SK-N-SH (cell line): ENCODE results near the gene BEX1. TPM values are rescaled to one million over a fixed set of nuclear protein-coding genes. Genes with fewer than 3 reads are reported as not detected.

Experiments
- CTCF ChIA-PET: fragments of 300-600, 350-600 bp; formaldehyde crosslinking; extraction: SDS; loops from one replicate; lab custom pipeline; 2021; lab: Yijun Ruan, JAX
- POLR2A ChIA-PET: fragments of 350-600 bp; sonication (Branson Sonifier 250); formaldehyde crosslinking; extraction: SDS; loops from one replicate; lab custom pipeline; 2020; ENCODE audit warnings: antibody characterized with exemption, inconsistent platforms; lab: Yijun Ruan, JAX
- DNase-seq: peaks from one replicate; pipeline ENCODE4 v3.0.0; 2012
- H2AFZ ChIP-seq: fragments of 200-600 bp; sonication (generic); 2 replicates; pipeline ENCODE4 v1.8.1; 2016; ENCODE audit warnings: antibody characterized with exemption, mild to moderate bottlenecking, low read depth
- H3F3A ChIP-seq: fragments of 200-600 bp; sonication (generic); replicated peaks from 2 replicates; pipeline ENCODE3; 2016; ENCODE audit warnings: antibody characterized with exemption, mild to moderate bottlenecking; ENCODE audit not compliant: insufficient read depth
- H3K27ac ChIP-seq, 2 experiments: fragments of 200-500 bp in 1 of 2; fragments of 200-600 bp in 1 of 2; sonication (Bioruptor generic) in 1 of 2; sonication (generic), shearing (Covaris generic) in 1 of 2; 2 replicates each; pipeline versions ENCODE4 v1.5.1 to v1.6.1; 2014 to 2016; ENCODE audit warnings: low read depth in 2 of 2, inconsistent platforms in 1 of 2, low read length in 1 of 2, mild to moderate bottlenecking in 1 of 2, mixed read lengths in 1 of 2
- H3K27me3 ChIP-seq: fragments of 200-600 bp; sonication (generic), shearing (Covaris generic); 2 replicates; pipeline ENCODE4 v1.6.1; 2016; ENCODE audit warnings: mixed run types; ENCODE audit not compliant: insufficient read depth
- H3K36me3 ChIP-seq, 2 experiments: fragments of 200-500 bp in 1 of 2; fragments of 200-600 bp in 1 of 2; sonication (Bioruptor generic) in 1 of 2; sonication (generic) in 1 of 2; replicated peaks in 1 of 2; 2 replicates each; pipeline versions ENCODE3 to v1.5.1; 2014 to 2016; ENCODE audit warnings: low read length in 1 of 2, mild to moderate bottlenecking in 1 of 2; ENCODE audit not compliant: insufficient read depth in 2 of 2, control insufficient read depth in 1 of 2
- H3K4me1 ChIP-seq, 2 experiments: fragments of 200-500 bp in 1 of 2; fragments of 200-600 bp in 1 of 2; sonication (Bioruptor generic) in 1 of 2; sonication (generic), shearing (Covaris generic) in 1 of 2; 2 replicates each; pipeline versions ENCODE4 v1.5.1 to v1.6.1; 2014 to 2016; ENCODE audit warnings: low read depth in 1 of 2, low read length in 1 of 2, mixed run types in 1 of 2; ENCODE audit not compliant: insufficient read depth in 2 of 2, control insufficient read depth in 1 of 2
- H3K4me2 ChIP-seq: fragments of 200-600 bp; sonication (generic), shearing (Covaris generic); 2 replicates; pipeline ENCODE4 v1.6.1; 2017; ENCODE audit warnings: mixed run types
- H3K4me3 ChIP-seq, 2 experiments: fragments of 200-500 bp in 1 of 2; fragments of 200-600 bp in 1 of 2; sonication (Bioruptor generic) in 1 of 2; sonication (generic), shearing (Covaris generic) in 1 of 2; 2 replicates each; pipeline versions ENCODE4 v1.5.1 to v1.8.1; 2014 to 2016; ENCODE audit warnings: low read depth in 2 of 2, inconsistent platforms in 1 of 2, low read length in 1 of 2, mild to moderate bottlenecking in 1 of 2, mixed read lengths in 1 of 2, moderate library complexity in 1 of 2
- H3K79me2 ChIP-seq: fragments of 200-600 bp; sonication (generic); 2 replicates; pipeline ENCODE4 v1.8.1; 2017; ENCODE audit warnings: mild to moderate bottlenecking; ENCODE audit not compliant: insufficient read depth
- H3K9ac ChIP-seq: fragments of 200-600 bp; sonication (generic); 2 replicates; pipeline ENCODE4 v1.6.1; 2017; ENCODE audit warnings: mixed run types
- H3K9me2 ChIP-seq: fragments of 200-600 bp; sonication (generic); 2 replicates; pipeline ENCODE4 v1.6.1; 2017; ENCODE audit warnings: mixed run types
- H3K9me3 ChIP-seq: fragments of 200-600 bp; sonication (generic); 2 replicates; pipeline ENCODE4 v1.6.1; 2017; ENCODE audit warnings: mixed run types, mild to moderate bottlenecking, moderate library complexity
- H4K20me1 ChIP-seq: fragments of 200-600 bp; sonication (generic); 2 replicates; pipeline ENCODE4 v1.6.1; 2017; ENCODE audit warnings: mild to moderate bottlenecking, mixed run types; ENCODE audit not compliant: insufficient read depth
- CHD2 ChIP-seq: fragments of 150-350 bp; IDR thresholded peaks from 2 replicates; pipeline ENCODE4 v1.6.1; 2018; ENCODE audit warnings: low read length; ENCODE audit not compliant: partially characterized antibody
- GABPA ChIP-seq: IDR thresholded peaks from 2 replicates; pipeline ENCODE4 v1.4.0; 2012; ENCODE audit warnings: low read depth, mild to moderate bottlenecking
- GATA2 ChIP-seq: sonication (generic); formaldehyde crosslinking; IDR thresholded peaks from 2 replicates; pipeline ENCODE4 v1.5.0; 2020; ENCODE audit warnings: mild to moderate bottlenecking, missing genetic modification reagents
- JUND ChIP-seq: IDR thresholded peaks from 2 replicates; pipeline ENCODE4 v1.4.0; 2012
- NFIC ChIP-seq: IDR thresholded peaks from 2 replicates; pipeline ENCODE4 v1.4.0; 2012; ENCODE audit warnings: borderline replicate concordance
- NRF1 ChIP-seq: IDR thresholded peaks from 2 replicates; pipeline ENCODE4 v1.6.1; 2012; ENCODE audit warnings: low read depth, mild to moderate bottlenecking, low read length
- RXRA ChIP-seq: IDR thresholded peaks from 2 replicates; pipeline ENCODE4 v1.4.0; 2012; ENCODE audit warnings: low read depth, mild to moderate bottlenecking, borderline replicate concordance
- TCF12 ChIP-seq: IDR thresholded peaks from 2 replicates; pipeline ENCODE4 v1.4.0; 2012
- TEAD4 ChIP-seq: IDR thresholded peaks from 2 replicates; pipeline ENCODE4 v1.4.0; 2012; ENCODE audit warnings: mild to moderate bottlenecking, borderline replicate concordance; ENCODE audit not compliant: insufficient read depth
- WGBS: methylation state at CpG from one replicate; pipeline ENCODE4 v1.1.6; 2017; ENCODE audit warnings: low lambda C conversion rate; 5-methylcytosine and 5-hydroxymethylcytosine counted together
- polyA plus RNA-seq, 3 experiments: library from polyadenylated mRNA; depleted of rRNA; stranded (reverse); fragments of >200 nt; gene quantifications; 2 replicates each; pipeline ENCODE4 v1.2.3, GENCODE V29; 2012
- TF ChIP-seq, protein P1 (sequence below): IDR thresholded peaks from 2 replicates; pipeline ENCODE4 v1.4.0; 2012; ENCODE audit warnings: low read depth, borderline replicate concordance

The BEX1 gene
- polyA plus RNA-seq, 1 of the 3 experiments (the other 2 are of a cell fraction): 206 TPM

DNA sequence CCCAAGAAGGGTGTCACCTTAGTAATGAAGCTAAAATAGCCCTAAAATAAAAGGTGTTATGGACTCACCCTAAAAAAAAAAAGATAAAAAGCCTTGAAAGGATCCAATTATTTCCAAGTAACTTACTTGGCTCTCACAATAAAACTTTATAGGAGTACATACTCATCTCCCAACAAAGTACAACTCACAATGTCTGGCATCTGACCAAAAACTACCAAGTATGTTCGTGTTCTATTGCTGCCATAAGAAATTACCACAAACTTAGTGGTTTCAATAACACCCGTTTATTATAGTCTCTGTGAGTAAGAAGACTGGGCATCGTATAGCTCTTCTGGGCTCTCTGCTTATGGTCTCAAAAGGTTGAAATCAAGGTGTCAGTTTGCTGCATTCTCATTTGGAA lies 51.0 kb downstream of the BEX1 start:
- 26% methylated on average over 3 of the region's 3 CpGs for WGBS
- no peak overlapping the region for H3K27ac ChIP-seq
- H4K20me1 ChIP-seq: no peaks in the 10 kb centered on the region
- CTCF ChIA-PET: no interaction called here
- H3K4me3 ChIP-seq: no peak overlapping the region
- no peaks in the 10 kb centered on the region for H3K36me3 ChIP-seq
- H3K9me3 ChIP-seq: no peaks in the 10 kb centered on the region
- no peaks in the 10 kb centered on the region for H3K9me2 ChIP-seq
- H3K79me2 ChIP-seq: no peaks in the 10 kb centered on the region
- H3K9ac ChIP-seq: no peak overlapping the region
- DNase-seq: no peak
- H3F3A ChIP-seq: no peaks in the 10 kb centered on the region
- no peak for TF ChIP-seq NFIC
- no peak for TF ChIP-seq RXRA
- TF ChIP-seq GABPA: no peak
- no peak for TF ChIP-seq TCF12
- TF ChIP-seq GATA2 (CRISPR knock-in tag): no peak
- no peak for TF ChIP-seq JUND
- TF ChIP-seq TEAD4: no peak
- no peak for TF ChIP-seq CHD2
- no peak for TF ChIP-seq NRF1
- TF ChIP-seq, protein P1, sequence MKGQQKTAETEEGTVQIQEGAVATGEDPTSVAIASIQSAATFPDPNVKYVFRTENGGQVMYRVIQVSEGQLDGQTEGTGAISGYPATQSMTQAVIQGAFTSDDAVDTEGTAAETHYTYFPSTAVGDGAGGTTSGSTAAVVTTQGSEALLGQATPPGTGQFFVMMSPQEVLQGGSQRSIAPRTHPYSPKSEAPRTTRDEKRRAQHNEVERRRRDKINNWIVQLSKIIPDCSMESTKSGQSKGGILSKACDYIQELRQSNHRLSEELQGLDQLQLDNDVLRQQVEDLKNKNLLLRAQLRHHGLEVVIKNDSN: no peak
- TF ChIP-seq, all 33 proteins: peak for 0
- Histone ChIP-seq H3K27me3 (peaks cover 21% of the 10 kb centered on the region), H3K4me1 (no peaks in the 10 kb centered on the region), H2AFZ (no peak overlapping the region), H3K4me2 (no peak overlapping the region)
- POLR2A ChIA-PET: no interaction called here

Other genes starting within 250 kb of the BEX1 start
- gene RAB40AL, start 126.9 kb downstream of the BEX1 start, polyA plus RNA-seq (2012; rRNA removed): 0.41 and 0.67 TPM in 2 replicates
- gene NXF3, start 29.0 kb upstream of the BEX1 start, polyA plus RNA-seq (2012; rRNA removed): 0.16 and 0.20 TPM in 2 replicates
- gene BEX4, start 150.9 kb upstream of the BEX1 start, polyA plus RNA-seq (2012; rRNA removed): 84.8 and 95.7 TPM in 2 replicates
- gene TCEAL8, start 191.0 kb upstream of the BEX1 start, polyA plus RNA-seq (2012; rRNA removed): 36.5 and 43.5 TPM in 2 replicates
- 0.43 and 0.45 TPM in 2 replicates for gene TCEAL5, start 212.6 kb upstream of the BEX1 start, polyA plus RNA-seq (2012; rRNA removed)
- gene BEX2, start 246.8 kb upstream of the BEX1 start, polyA plus RNA-seq (2012; rRNA removed): 32.4 and 36.9 TPM in 2 replicates